H1 (cell line): Measurements from ENCODE around the gene CORO1A. TPM values are rescaled to one million over a fixed set of nuclear protein-coding genes. Genes with fewer than 3 reads are reported as not detected.

Source experiments
- BCL11A ChIP-seq, 2 experiments: IDR thresholded peaks; one replicate each; pipeline ENCODE4 v1.6.1; 2011; ENCODE audit warnings: low read depth in 2 of 2, low read length in 2 of 2, mild to moderate bottlenecking in 2 of 2
- FOSL1 ChIP-seq: IDR thresholded peaks from 2 replicates; pipeline ENCODE4 v1.6.1; 2011; ENCODE audit warnings: mild to moderate bottlenecking, low read depth, low read length, moderate library complexity; ENCODE audit not compliant: insufficient read depth
- SAP30 ChIP-seq: fragments of 300-600 bp; sonication (generic); IDR thresholded peaks from 2 replicates; pipeline ENCODE4 v1.7.1; 2012; ENCODE audit warnings: low read length, moderate library complexity, mild to moderate bottlenecking, inconsistent platforms; ENCODE audit not compliant: insufficient read depth, insufficient replicate concordance
- polyA plus RNA-seq, 7 experiments: library from polyadenylated mRNA; depleted of rRNA in 3 of 7; stranded (reverse) in 5 of 7; unstranded in 2 of 7; fragments of >200 nt in 5 of 7; fragments of 200-250 nt in 2 of 7; gene quantifications; 1 replicate in 5 of 7; 2 replicates in 1 of 7; 4 replicates in 1 of 7; pipeline versions ENCODE4 v1.2.1 to v1.2.3, GENCODE V29; 2011 to 2013; ENCODE audit warnings: missing spikeins in 2 of 7, mixed read lengths in 2 of 7
- total RNA-seq: library from RNA; stranded (reverse); fragmentation: NEBNext Ultra II Directional; extraction: Animal tissue kit (Norgen Biotek cat#: 25700); gene quantifications from 2 replicates; pipeline ENCODE4 v1.2.1, GENCODE V29; 2021
- TF ChIP-seq, protein P1 (sequence below): IDR thresholded peaks from 2 replicates; pipeline ENCODE4 v1.6.1; 2011; ENCODE audit warnings: low read depth, mild to moderate bottlenecking, low read length; ENCODE audit not compliant: insufficient read depth

The CORO1A gene
- total and polyA plus RNA-seq, 2 of the 8 experiments (the other 6 are each of a cell fraction or from before 2014, with no cell fraction given): 10.9 to 11.7 TPM

DNA sequence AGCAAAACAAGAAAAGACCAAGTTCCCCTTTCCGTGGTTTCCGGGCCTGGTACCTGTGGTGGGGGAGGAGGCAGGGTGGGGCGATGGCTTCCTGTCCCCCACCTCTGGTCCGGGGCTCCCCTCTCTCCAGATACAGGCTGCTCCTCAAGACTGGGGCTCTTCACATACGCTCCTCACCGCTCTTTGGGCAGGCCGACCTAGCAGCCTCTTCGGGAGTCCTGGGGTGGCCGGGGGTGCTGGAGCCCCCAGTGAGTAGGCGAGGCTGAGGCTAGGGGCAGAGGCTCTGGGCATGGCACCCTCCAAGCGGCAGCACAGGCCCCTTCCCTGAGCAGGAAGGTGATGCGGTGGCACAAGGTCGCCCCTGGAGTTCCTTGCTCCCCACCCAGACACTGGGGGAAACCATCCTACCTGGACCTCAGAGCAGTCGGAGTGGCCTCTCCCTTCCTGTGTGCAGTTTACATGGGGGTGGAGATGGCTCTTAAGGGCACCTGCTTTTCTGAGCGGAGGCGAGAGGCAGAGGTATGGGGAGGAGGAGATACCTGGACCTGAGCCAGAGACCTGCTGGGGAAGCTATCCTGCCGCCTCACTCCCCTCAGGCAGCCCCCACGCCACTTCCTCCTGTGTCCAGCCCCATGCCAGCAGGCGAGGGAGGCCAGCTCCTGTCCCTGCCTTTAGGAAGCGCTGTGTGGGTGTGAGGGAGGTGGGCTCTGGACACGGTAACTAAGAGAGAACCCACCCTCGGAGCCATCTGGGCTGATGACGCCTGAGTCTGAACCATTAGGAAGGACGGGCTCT, 891 bp downstream of the CORO1A start (continued):
- TF ChIP-seq FOSL1 (no peak), BCL11A (IDR thresholded peaks at IDR 0.05; ENCODE audit: low read depth in 2 of 2, low read length in 2 of 2) (no peak), SAP30 (no peak)
- TF ChIP-seq, protein P1, sequence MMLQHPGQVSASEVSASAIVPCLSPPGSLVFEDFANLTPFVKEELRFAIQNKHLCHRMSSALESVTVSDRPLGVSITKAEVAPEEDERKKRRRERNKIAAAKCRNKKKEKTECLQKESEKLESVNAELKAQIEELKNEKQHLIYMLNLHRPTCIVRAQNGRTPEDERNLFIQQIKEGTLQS: no peak
